Measurements from ENCODE around the gene CHMP4A. TPM values are rescaled to one million over a fixed set of nuclear protein-coding genes. Genes with fewer than 3 reads are reported as not detected.

The CHMP4A gene
- polyA plus RNA-seq, 1 donor from 2014 or later: 55.3 TPM

GRCh38 chr14:24185026-24185425 is 28.3 kb downstream of the CHMP4A start:
- Histone ChIP-seq H3K9ac (ENCODE audit: low read length) (no peak overlapping the region), H3K9me2 (ENCODE audit: insufficient read depth, low read length) (no peaks in the 10 kb centered on the region), H3K4me2 (ENCODE audit: low read length) (no peak overlapping the region), H4K20me1 (ENCODE audit: insufficient read depth) (peaks cover 4% of the 10 kb centered on the region), H3K9me3 (ENCODE audit: low read length) (no peaks in the 10 kb centered on the region), H3K27me3 (ENCODE audit: insufficient read depth, low read depth, low read length) (no peaks in the 10 kb centered on the region), H3K36me3 (ENCODE audit: insufficient read depth, low read length) (no peaks in the 10 kb centered on the region), H3F3A (ENCODE audit: insufficient read depth, low read length, poor library complexity, severe bottlenecking) (no peaks in the 10 kb centered on the region), H2AFZ (ENCODE audit: low read depth, low read length) (no peak overlapping the region), H3K79me2 (replicated peaks; ENCODE audit: insufficient read depth, low read length) (no peaks in the 10 kb centered on the region), H3K27ac (ENCODE audit: low read length) (no peak overlapping the region), H3K4me3 (ENCODE audit: low read length) (no peak overlapping the region)
- TF ChIP-seq POLR2AphosphoS5 (IDR thresholded peaks at IDR 0.05) (peak; percentile 12), MXI1 (conservative IDR thresholded peaks at IDR 0.05; ENCODE audit: poor library complexity, severe bottlenecking) (no peak), TAF1 (IDR thresholded peaks at IDR 0.05; ENCODE audit: low read depth) (no peak)
- TF ChIP-seq, protein P1, sequence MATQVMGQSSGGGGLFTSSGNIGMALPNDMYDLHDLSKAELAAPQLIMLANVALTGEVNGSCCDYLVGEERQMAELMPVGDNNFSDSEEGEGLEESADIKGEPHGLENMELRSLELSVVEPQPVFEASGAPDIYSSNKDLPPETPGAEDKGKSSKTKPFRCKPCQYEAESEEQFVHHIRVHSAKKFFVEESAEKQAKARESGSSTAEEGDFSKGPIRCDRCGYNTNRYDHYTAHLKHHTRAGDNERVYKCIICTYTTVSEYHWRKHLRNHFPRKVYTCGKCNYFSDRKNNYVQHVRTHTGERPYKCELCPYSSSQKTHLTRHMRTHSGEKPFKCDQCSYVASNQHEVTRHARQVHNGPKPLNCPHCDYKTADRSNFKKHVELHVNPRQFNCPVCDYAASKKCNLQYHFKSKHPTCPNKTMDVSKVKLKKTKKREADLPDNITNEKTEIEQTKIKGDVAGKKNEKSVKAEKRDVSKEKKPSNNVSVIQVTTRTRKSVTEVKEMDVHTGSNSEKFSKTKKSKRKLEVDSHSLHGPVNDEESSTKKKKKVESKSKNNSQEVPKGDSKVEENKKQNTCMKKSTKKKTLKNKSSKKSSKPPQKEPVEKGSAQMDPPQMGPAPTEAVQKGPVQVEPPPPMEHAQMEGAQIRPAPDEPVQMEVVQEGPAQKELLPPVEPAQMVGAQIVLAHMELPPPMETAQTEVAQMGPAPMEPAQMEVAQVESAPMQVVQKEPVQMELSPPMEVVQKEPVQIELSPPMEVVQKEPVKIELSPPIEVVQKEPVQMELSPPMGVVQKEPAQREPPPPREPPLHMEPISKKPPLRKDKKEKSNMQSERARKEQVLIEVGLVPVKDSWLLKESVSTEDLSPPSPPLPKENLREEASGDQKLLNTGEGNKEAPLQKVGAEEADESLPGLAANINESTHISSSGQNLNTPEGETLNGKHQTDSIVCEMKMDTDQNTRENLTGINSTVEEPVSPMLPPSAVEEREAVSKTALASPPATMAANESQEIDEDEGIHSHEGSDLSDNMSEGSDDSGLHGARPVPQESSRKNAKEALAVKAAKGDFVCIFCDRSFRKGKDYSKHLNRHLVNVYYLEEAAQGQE (IDR thresholded peaks at IDR 0.05; ENCODE audit: borderline replicate concordance): no peak

- Histone ChIP-seq H3K27ac (ENCODE audit: low read length) (no peak overlapping the region), H4K20me1 (ENCODE audit: insufficient read depth) (peaks cover 4% of the 10 kb centered on the region), H3K79me2 (replicated peaks; ENCODE audit: insufficient read depth, low read length) (no peaks in the 10 kb centered on the region), H3K4me3 (ENCODE audit: low read length) (no peak overlapping the region), H2AFZ (ENCODE audit: low read depth, low read length) (no peak overlapping the region), H3K36me3 (ENCODE audit: insufficient read depth, low read length) (no peaks in the 10 kb centered on the region), H3F3A (ENCODE audit: insufficient read depth, low read length, poor library complexity, severe bottlenecking) (no peaks in the 10 kb centered on the region), H3K9ac (ENCODE audit: low read length) (no peak overlapping the region), H3K9me2 (ENCODE audit: insufficient read depth, low read length) (no peaks in the 10 kb centered on the region), H3K4me2 (ENCODE audit: low read length) (no peak overlapping the region), H3K9me3 (ENCODE audit: low read length) (no peaks in the 10 kb centered on the region), H3K27me3 (ENCODE audit: insufficient read depth, low read depth, low read length) (no peaks in the 10 kb centered on the region)
- TF ChIP-seq EP300 (conservative IDR thresholded peaks at IDR 0.05; ENCODE audit: poor library complexity, severe bottlenecking): no peak
- no peak for TF ChIP-seq TAF1 (IDR thresholded peaks at IDR 0.05; ENCODE audit: low read depth)
Observed at GRCh38 chr14:24184104-24184970, 29.0 kb downstream of the CHMP4A start.

- no peaks in the 10 kb centered on the region for H3K27me3 ChIP-seq (ENCODE audit: insufficient read depth, low read depth, low read length)
- no peaks in the 10 kb centered on the region for H3K36me3 ChIP-seq (ENCODE audit: insufficient read depth, low read length)
- TF ChIP-seq EP300 (conservative IDR thresholded peaks at IDR 0.05; ENCODE audit: poor library complexity, severe bottlenecking) (no peak), SMC3 (conservative IDR thresholded peaks at IDR 0.05; ENCODE audit: poor library complexity) (no peak), TAF1 (IDR thresholded peaks at IDR 0.05; ENCODE audit: low read depth) (no peak), EZH2 (IDR thresholded peaks at IDR 0.05; ENCODE audit: borderline replicate concordance, insufficient read depth, low read length, poor library complexity, severe bottlenecking) (no peak), POLR2AphosphoS5 (IDR thresholded peaks at IDR 0.05) (no peak), MXI1 (conservative IDR thresholded peaks at IDR 0.05; ENCODE audit: poor library complexity, severe bottlenecking) (no peak), RAD21 (conservative IDR thresholded peaks at IDR 0.05) (no peak)
- TF ChIP-seq, protein P2, sequence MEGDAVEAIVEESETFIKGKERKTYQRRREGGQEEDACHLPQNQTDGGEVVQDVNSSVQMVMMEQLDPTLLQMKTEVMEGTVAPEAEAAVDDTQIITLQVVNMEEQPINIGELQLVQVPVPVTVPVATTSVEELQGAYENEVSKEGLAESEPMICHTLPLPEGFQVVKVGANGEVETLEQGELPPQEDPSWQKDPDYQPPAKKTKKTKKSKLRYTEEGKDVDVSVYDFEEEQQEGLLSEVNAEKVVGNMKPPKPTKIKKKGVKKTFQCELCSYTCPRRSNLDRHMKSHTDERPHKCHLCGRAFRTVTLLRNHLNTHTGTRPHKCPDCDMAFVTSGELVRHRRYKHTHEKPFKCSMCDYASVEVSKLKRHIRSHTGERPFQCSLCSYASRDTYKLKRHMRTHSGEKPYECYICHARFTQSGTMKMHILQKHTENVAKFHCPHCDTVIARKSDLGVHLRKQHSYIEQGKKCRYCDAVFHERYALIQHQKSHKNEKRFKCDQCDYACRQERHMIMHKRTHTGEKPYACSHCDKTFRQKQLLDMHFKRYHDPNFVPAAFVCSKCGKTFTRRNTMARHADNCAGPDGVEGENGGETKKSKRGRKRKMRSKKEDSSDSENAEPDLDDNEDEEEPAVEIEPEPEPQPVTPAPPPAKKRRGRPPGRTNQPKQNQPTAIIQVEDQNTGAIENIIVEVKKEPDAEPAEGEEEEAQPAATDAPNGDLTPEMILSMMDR (IDR thresholded peaks at IDR 0.05; ENCODE audit: poor library complexity, severe bottlenecking): no peak
- TF ChIP-seq, protein P1 (IDR thresholded peaks at IDR 0.05; ENCODE audit: borderline replicate concordance): no peak
- H3K9me3 ChIP-seq (ENCODE audit: low read length): no peaks in the 10 kb centered on the region
- no peaks in the 10 kb centered on the region for H3K79me2 ChIP-seq (replicated peaks; ENCODE audit: insufficient read depth, low read length)
- no peak overlapping the region for H3K9ac ChIP-seq (ENCODE audit: low read length)
- H2AFZ ChIP-seq (ENCODE audit: low read depth, low read length): no peak overlapping the region
- H3K4me2 ChIP-seq (ENCODE audit: low read length): no peak overlapping the region
- peaks cover 1% of the 10 kb centered on the region for H4K20me1 ChIP-seq (ENCODE audit: insufficient read depth)
- no peaks in the 10 kb centered on the region for H3K9me2 ChIP-seq (ENCODE audit: insufficient read depth, low read length)
- no peak overlapping the region for H3K27ac ChIP-seq (ENCODE audit: low read length)
- no peak overlapping the region for H3K4me3 ChIP-seq (ENCODE audit: low read length)
- no peaks in the 10 kb centered on the region for H3F3A ChIP-seq (ENCODE audit: insufficient read depth, low read length, poor library complexity, severe bottlenecking)
Observed at GRCh38 chr14:24183014-24183481, 30.2 kb downstream of the CHMP4A start.

Measured in neural cell (in vitro differentiated cells).